ENCODE measurements around the gene MIAT. TPM values are rescaled to one million over a fixed set of nuclear protein-coding genes. Genes with fewer than 3 reads are reported as not detected.

MIAT gene
- total and polyA plus RNA-seq, 5 donors from 2014 or later = 1.4 to 305 (median 2.7) TPM

- no peak for ATAC-seq (ENCODE audit: low read depth in 2 of 2)
- DNase-seq = peak in 1 of 3 donors; percentile 40
- peaks cover 34% of the 10 kb centered on the region for H3K36me3 ChIP-seq (ENCODE audit: control insufficient read depth, insufficient read depth, low read length)
- H3K4me1 ChIP-seq (ENCODE audit: control insufficient read depth, insufficient read depth, low read length, poor library complexity, severe bottlenecking) = peaks cover 18% of the 10 kb centered on the region
- peaks cover 44% of the 10 kb centered on the region for H3K36me3 Mint-ChIP-seq
- peak overlapping the region; percentile 44 for H3K4me3 ChIP-seq (ENCODE audit: low read depth, low read length)
- peaks cover 0 to 1% (median 0%) of the 10 kb centered on the region in 7 donors for H3K9me3 Mint-ChIP-seq
- peak overlapping the region; percentile 8 to 86 (median 82) for H3K27ac Mint-ChIP-seq
- peak overlapping the region in 3 of 4 donors; percentile 29 to 55 (median 50) for H3K4me3 Mint-ChIP-seq
- no peaks in the 10 kb centered on the region for H3K27me3 ChIP-seq (ENCODE audit: control insufficient read depth, insufficient read depth, low read length)
- no peaks in the 10 kb centered on the region for H3K9me3 ChIP-seq (ENCODE audit: control insufficient read depth in 2 of 2, low read length in 2 of 2)
- H3K27me3 Mint-ChIP-seq = no peaks in the 10 kb centered on the region
- H3K27ac ChIP-seq (ENCODE audit: insufficient read depth, low read length, poor library complexity, severe bottlenecking) = no peak overlapping the region
- peaks cover 24 to 94% (median 51%) of the 10 kb centered on the region in 4 donors for H3K4me1 Mint-ChIP-seq
Observed at GRCh38 chr22:26690654-26691376, 33.4 kb downstream of the MIAT start.

GRCh38 chr22:26691377-26691716, 34.0 kb downstream of the MIAT start:
- peaks cover 0 to 1% (median 0%) of the 10 kb centered on the region in 7 donors for H3K9me3 Mint-ChIP-seq
- H3K36me3 ChIP-seq (ENCODE audit: control insufficient read depth, insufficient read depth, low read length) = peaks cover 33% of the 10 kb centered on the region
- no peak overlapping the region for H3K27ac ChIP-seq (ENCODE audit: insufficient read depth, low read length, poor library complexity, severe bottlenecking)
- peak overlapping the region in 2 of 4 donors; percentile 50 to 55 for H3K4me3 Mint-ChIP-seq
- ATAC-seq (ENCODE audit: low read depth in 2 of 2) = no peak
- H3K27me3 Mint-ChIP-seq = no peaks in the 10 kb centered on the region
- peak overlapping the region in 2 of 3 donors; percentile 8 to 86 for H3K27ac Mint-ChIP-seq
- H3K9me3 ChIP-seq (ENCODE audit: control insufficient read depth in 2 of 2, low read length in 2 of 2) = no peaks in the 10 kb centered on the region
- peaks cover 47% of the 10 kb centered on the region for H3K36me3 Mint-ChIP-seq
- peak overlapping the region; percentile 44 for H3K4me3 ChIP-seq (ENCODE audit: low read depth, low read length)
- peaks cover 25 to 92% (median 49%) of the 10 kb centered on the region in 4 donors for H3K4me1 Mint-ChIP-seq
- H3K4me1 ChIP-seq (ENCODE audit: control insufficient read depth, insufficient read depth, low read length, poor library complexity, severe bottlenecking) = peaks cover 18% of the 10 kb centered on the region
- no peaks in the 10 kb centered on the region for H3K27me3 ChIP-seq (ENCODE audit: control insufficient read depth, insufficient read depth, low read length)
- no peak for DNase-seq

- Mint-ChIP-seq H3K36me3 (peaks cover 52% of the 10 kb centered on the region), H3K9me3 (peaks cover 0 to 1% (median 0%) of the 10 kb centered on the region in 7 donors), H3K4me3 (no peak overlapping the region), H3K27me3 (no peaks in the 10 kb centered on the region), H3K27ac (peak overlapping the region in 2 of 3 donors; percentile 20 to 64), H3K4me1 (peaks cover 25 to 89% (median 46%) of the 10 kb centered on the region in 4 donors)
- H3K9me3 ChIP-seq (ENCODE audit: control insufficient read depth in 2 of 2, low read length in 2 of 2) = no peaks in the 10 kb centered on the region
- H3K4me1 ChIP-seq (ENCODE audit: control insufficient read depth, insufficient read depth, low read length, poor library complexity, severe bottlenecking) = peaks cover 18% of the 10 kb centered on the region
- DNase-seq (no peak), ATAC-seq (ENCODE audit: low read depth in 2 of 2) (no peak)
- H3K27ac ChIP-seq (ENCODE audit: insufficient read depth, low read length, poor library complexity, severe bottlenecking) = no peak overlapping the region
- H3K4me3 ChIP-seq (ENCODE audit: low read depth, low read length) = no peak overlapping the region
- H3K36me3 ChIP-seq (ENCODE audit: control insufficient read depth, insufficient read depth, low read length) = peaks cover 37% of the 10 kb centered on the region
- H3K27me3 ChIP-seq (ENCODE audit: control insufficient read depth, insufficient read depth, low read length) = no peaks in the 10 kb centered on the region
Observed at GRCh38 chr22:26692215-26692614, 34.8 kb downstream of the MIAT start.

- no peak overlapping the region for H3K4me3 ChIP-seq (ENCODE audit: low read depth, low read length)
- H3K27me3 Mint-ChIP-seq = no peaks in the 10 kb centered on the region
- DNase-seq = no peak
- no peaks in the 10 kb centered on the region for H3K9me3 ChIP-seq (ENCODE audit: control insufficient read depth in 2 of 2, low read length in 2 of 2)
- no peaks in the 10 kb centered on the region for H3K4me1 ChIP-seq (ENCODE audit: control insufficient read depth, insufficient read depth, low read length, poor library complexity, severe bottlenecking)
- H3K27ac ChIP-seq (ENCODE audit: insufficient read depth, low read length, poor library complexity, severe bottlenecking) = no peak overlapping the region
- H3K36me3 ChIP-seq (ENCODE audit: control insufficient read depth, insufficient read depth, low read length) = peaks cover 64% of the 10 kb centered on the region
- H3K4me1 Mint-ChIP-seq = peaks cover 15 to 68% (median 27%) of the 10 kb centered on the region in 4 donors
- ATAC-seq (ENCODE audit: low read depth in 2 of 2) = no peak
- peaks cover 67% of the 10 kb centered on the region for H3K36me3 Mint-ChIP-seq
- peak overlapping the region in 2 of 3 donors; percentile 20 to 82 for H3K27ac Mint-ChIP-seq
- H3K9me3 Mint-ChIP-seq = peaks cover 0 to 9% (median 1%) of the 10 kb centered on the region in 7 donors
- no peaks in the 10 kb centered on the region for H3K27me3 ChIP-seq (ENCODE audit: control insufficient read depth, insufficient read depth, low read length)
- H3K4me3 Mint-ChIP-seq = no peak overlapping the region
Observed at GRCh38 chr22:26697151-26697550, 39.8 kb downstream of the MIAT start.

- no peak overlapping the region for H3K4me3 ChIP-seq (ENCODE audit: low read depth, low read length)
- peak overlapping the region in 1 of 3 donors; percentile 62 for H3K27ac Mint-ChIP-seq
- peaks cover 10% of the 10 kb centered on the region for H3K4me1 ChIP-seq (ENCODE audit: control insufficient read depth, insufficient read depth, low read length, poor library complexity, severe bottlenecking)
- no peaks in the 10 kb centered on the region for H3K27me3 ChIP-seq (ENCODE audit: control insufficient read depth, insufficient read depth, low read length)
- peaks cover 0 to 9% (median 1%) of the 10 kb centered on the region in 7 donors for H3K9me3 Mint-ChIP-seq
- no peak overlapping the region for H3K4me3 Mint-ChIP-seq
- DNase-seq (no peak), ATAC-seq (ENCODE audit: low read depth in 2 of 2) (no peak)
- no peaks in the 10 kb centered on the region for H3K27me3 Mint-ChIP-seq
- H3K4me1 Mint-ChIP-seq = peaks cover 13 to 64% (median 26%) of the 10 kb centered on the region in 4 donors
- no peak overlapping the region for H3K27ac ChIP-seq (ENCODE audit: insufficient read depth, low read length, poor library complexity, severe bottlenecking)
- no peaks in the 10 kb centered on the region for H3K9me3 ChIP-seq (ENCODE audit: control insufficient read depth in 2 of 2, low read length in 2 of 2)
- H3K36me3 Mint-ChIP-seq = peaks cover 42% of the 10 kb centered on the region
- peaks cover 41% of the 10 kb centered on the region for H3K36me3 ChIP-seq (ENCODE audit: control insufficient read depth, insufficient read depth, low read length)
Observed at GRCh38 chr22:26700462-26700861, 43.1 kb downstream of the MIAT start.

- no peaks in the 10 kb centered on the region for H3K27me3 Mint-ChIP-seq
- no peak for DNase-seq
- peaks cover 37% of the 10 kb centered on the region for H3K36me3 ChIP-seq (ENCODE audit: control insufficient read depth, insufficient read depth, low read length)
Observed at GRCh38 chr22:26700886-26701285, 43.5 kb downstream of the MIAT start.

GRCh38 chr22:26701323-26701722, 43.9 kb downstream of the MIAT start:
- no peaks in the 10 kb centered on the region for H3K27me3 Mint-ChIP-seq
- H3K4me1 ChIP-seq (ENCODE audit: control insufficient read depth, insufficient read depth, low read length, poor library complexity, severe bottlenecking) = peaks cover 13% of the 10 kb centered on the region
- peaks cover 14 to 63% (median 25%) of the 10 kb centered on the region in 4 donors for H3K4me1 Mint-ChIP-seq
- peaks cover 0 to 9% (median 1%) of the 10 kb centered on the region in 7 donors for H3K9me3 Mint-ChIP-seq
- DNase-seq (no peak), ATAC-seq (ENCODE audit: low read depth in 2 of 2) (no peak)
- no peak overlapping the region for H3K27ac Mint-ChIP-seq
- no peak overlapping the region for H3K4me3 ChIP-seq (ENCODE audit: low read depth, low read length)
- H3K27me3 ChIP-seq (ENCODE audit: control insufficient read depth, insufficient read depth, low read length) = no peaks in the 10 kb centered on the region
- no peak overlapping the region for H3K4me3 Mint-ChIP-seq
- H3K36me3 ChIP-seq (ENCODE audit: control insufficient read depth, insufficient read depth, low read length) = peaks cover 35% of the 10 kb centered on the region
- no peak overlapping the region for H3K27ac ChIP-seq (ENCODE audit: insufficient read depth, low read length, poor library complexity, severe bottlenecking)
- H3K36me3 Mint-ChIP-seq = peaks cover 39% of the 10 kb centered on the region
- no peaks in the 10 kb centered on the region for H3K9me3 ChIP-seq (ENCODE audit: control insufficient read depth in 2 of 2, low read length in 2 of 2)

More at GRCh38 chr22:26700886-26701285, 43.5 kb downstream of the MIAT start:
- Mint-ChIP-seq H3K36me3 (peaks cover 40% of the 10 kb centered on the region), H3K4me1 (peaks cover 13 to 64% (median 25%) of the 10 kb centered on the region in 4 donors), H3K4me3 (no peak overlapping the region), H3K9me3 (peaks cover 0 to 9% (median 1%) of the 10 kb centered on the region in 7 donors), H3K27ac (no peak overlapping the region)
- ATAC-seq (ENCODE audit: low read depth in 2 of 2) = no peak
- Histone ChIP-seq H3K9me3 (ENCODE audit: control insufficient read depth in 2 of 2, low read length in 2 of 2) (no peaks in the 10 kb centered on the region), H3K4me1 (ENCODE audit: control insufficient read depth, insufficient read depth, low read length, poor library complexity, severe bottlenecking) (peaks cover 13% of the 10 kb centered on the region), H3K27ac (ENCODE audit: insufficient read depth, low read length, poor library complexity, severe bottlenecking) (no peak overlapping the region), H3K27me3 (ENCODE audit: control insufficient read depth, insufficient read depth, low read length) (no peaks in the 10 kb centered on the region), H3K4me3 (ENCODE audit: low read depth, low read length) (no peak overlapping the region)

All from CD4-positive, CD25-positive, alpha-beta regulatory T cell (primary cell).